ENCODE results near the gene GCAT. TPM values are rescaled to one million over a fixed set of nuclear protein-coding genes. Genes with fewer than 3 reads are reported as not detected.
A peak's percentile ranks its signal among the peaks of the same experiment; 100 is the strongest.

GCAT gene
- total and polyA plus RNA-seq, 10 of the 15 experiments (the other 5 are each of a cell fraction or from before 2014, with no cell fraction given) = 0.95 to 34.3 (median 15.3) TPM

DNA sequence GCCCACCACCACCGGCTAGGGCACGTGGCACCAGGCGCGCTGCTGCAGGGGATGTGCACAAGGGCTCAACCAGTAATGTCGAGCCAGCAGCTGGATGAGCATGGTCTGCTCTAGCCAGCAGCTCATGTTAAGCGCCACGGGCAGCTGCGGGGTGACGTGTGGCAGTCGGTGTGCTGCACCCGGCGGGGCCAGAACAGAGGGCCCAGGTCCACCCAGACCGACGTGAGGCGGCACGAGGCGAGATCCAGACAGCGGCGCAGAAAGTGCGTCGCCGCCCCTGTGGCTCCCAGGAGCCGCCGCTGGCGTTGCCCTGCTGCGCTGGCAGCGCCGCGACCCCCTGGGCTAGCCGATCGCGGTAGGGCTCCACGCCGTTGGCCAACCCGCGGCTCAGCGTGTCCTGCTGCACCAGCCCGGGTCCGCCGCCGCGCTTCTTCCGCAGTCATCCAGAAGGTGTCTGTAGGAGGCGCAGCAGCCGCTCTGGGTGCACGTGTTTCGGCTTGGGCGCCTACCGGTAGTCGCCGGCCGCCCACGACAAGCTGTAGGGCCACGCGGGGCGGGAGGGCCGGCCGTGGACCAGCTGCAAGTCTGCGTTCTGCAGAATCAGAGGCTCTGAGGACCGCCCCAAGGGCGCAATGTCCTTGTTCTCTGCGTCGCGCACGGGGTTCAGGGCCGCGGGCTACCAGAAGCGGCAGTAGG lies 10.8 kb downstream of the GCAT start:
- Histone ChIP-seq H3K27me3 (replicated peaks in 1 of 2; ENCODE audit: control insufficient read depth in 2 of 2, insufficient read depth in 2 of 2, low read length in 1 of 2) (peaks cover 0 to 2% of the 10 kb centered on the region in 2 experiments; a peak in 2 of 4 replicates), H2AFZ (ENCODE audit: control insufficient read depth, low read depth, low read length) (peak overlapping the region; percentile 74), H3K4me2 (ENCODE audit: control insufficient read depth, insufficient read depth) (peak overlapping the region; percentile 66), H3K79me2 (ENCODE audit: control insufficient read depth, insufficient read depth, low read length) (no peaks in the 10 kb centered on the region), H3K27ac (ENCODE audit: control insufficient read depth, insufficient read depth) (no peak overlapping the region), H3K9ac (ENCODE audit: control insufficient read depth, insufficient read depth, low read length) (no peak overlapping the region; the same call in 1 of the 2 replicates), H3K4me3 (peak overlapping the region; percentile 23; the same call in 1 of the 2 replicates), H3K36me3 (ENCODE audit: control insufficient read depth in 2 of 2, insufficient read depth in 2 of 2, low read length in 1 of 2) (no peaks in the 10 kb centered on the region), H3K4me1 (ENCODE audit: control insufficient read depth, insufficient read depth, low read length) (peaks cover 10% of the 10 kb centered on the region), H4K20me1 (ENCODE audit: control insufficient read depth, insufficient read depth) (no peaks in the 10 kb centered on the region), H3K9me3 (replicated peaks; ENCODE audit: control insufficient read depth, insufficient read depth, low read length) (no peaks in the 10 kb centered on the region)
- DNase-seq (ENCODE audit: low read depth, low spot score) (no peak), ATAC-seq (peak; percentile 83), FAIRE-seq (no peak)
- ChIA-PET SMC1A (ENCODE audit: uncharacterized antibody, unreplicated experiment) (interaction anchor here (1.2 to 5.2 kb wide), 4 partner anchors 44 to 147 kb away, joined by 3 to 53 read pairs (median 4); no protein-coding TSS in a partner anchor), POLR2A (no interaction called here), CTCF (interaction anchor here (0.6 to 8.7 kb wide), 26 partner anchors 10 to 228 kb away, joined by 3 to 121 read pairs (median 4); partner anchors contain the start of genes ANKRD54, EIF3L and GCAT), RAD21 (ENCODE audit: unreplicated experiment) (interaction anchor here (0.6 to 3.0 kb wide), 9 partner anchors 11 to 251 kb away, joined by 3 to 18 read pairs (median 3); partner anchors contain the start of genes ANKRD54, C22orf23, GCAT and POLR2F)
- in situ Hi-C loops (cut with MboI) (loop anchor here (5.0 kb wide), 2 partner anchors 44 to 144 kb away; no protein-coding TSS in a partner anchor), intact Hi-C loops (cut with micrococcal nuclease; ENCODE audit: unreplicated experiment) (loop anchor here (5.0 kb wide), 1 partner anchor 114 kb away; no protein-coding TSS in a partner anchor)
- WGBS (ENCODE audit: insufficient coverage, insufficient replicate concordance, low lambda C conversion rate, missing lambda C conversion rate) = 1% methylated on average over 67 of the region's 68 CpGs
- BruUV-seq (replicated peaks) = no TSS peak
- TF ChIP-seq BRCA1 (IDR thresholded peaks at IDR 0.05; ENCODE audit: low read depth, low read length) (no peak), KAT2A (conservative IDR thresholded peaks at IDR 0.05; ENCODE audit: control insufficient read depth, low read depth, low read length) (no peak), RELA (IDR thresholded peaks at IDR 0.05; ENCODE audit: borderline replicate concordance, partially characterized antibody) (no peak), EP300 (IDR thresholded peaks at IDR 0.05; ENCODE audit: borderline replicate concordance in 1 of 2, control insufficient read depth in 1 of 2, low read depth in 2 of 2, low read length in 2 of 2) (no peak), WRNIP1 (IDR thresholded peaks at IDR 0.05; ENCODE audit: borderline replicate concordance, low read depth, low read length) (no peak), SUZ12 (IDR thresholded peaks at IDR 0.05; ENCODE audit: unreplicated experiment) (no peak), CREM (IDR thresholded peaks at IDR 0.05; ENCODE audit: low read depth) (no peak), ZBED1 (IDR thresholded peaks at IDR 0.05; ENCODE audit: borderline replicate concordance) (no peak), EZH2 (IDR thresholded peaks at IDR 0.05; ENCODE audit: borderline replicate concordance, control insufficient read depth, low read depth, low read length) (no peak), TBL1XR1 (IDR thresholded peaks at IDR 0.05; ENCODE audit: low read depth, low read length) (no peak), SIN3A (IDR thresholded peaks at IDR 0.05; ENCODE audit: low read depth, low read length) (peak; percentile 32; the same call in 1 of the 2 replicates), NR2F1 (conservative IDR thresholded peaks at IDR 0.05) (0 out of 2 replicates have a peak, but pooled peaks have one; percentile 12), POLR2AphosphoS5 (IDR thresholded peaks at IDR 0.05; ENCODE audit: low read length) (no peak), BHLHE40 (IDR thresholded peaks at IDR 0.05; ENCODE audit: borderline replicate concordance in 1 of 2, low read depth in 2 of 2, low read length in 1 of 2) (peak; percentile 84 to 92; a peak in 3 of 4 replicates), RB1 (IDR thresholded peaks at IDR 0.05; ENCODE audit: borderline replicate concordance) (no peak), EED (IDR thresholded peaks at IDR 0.05; ENCODE audit: low read depth) (no peak), YY1 (IDR thresholded peaks at IDR 0.05; ENCODE audit: low read depth, low read length) (no peak), IKZF1 (conservative IDR thresholded peaks at IDR 0.05) (peak; percentile 46)
- TF ChIP-seq, protein P1, sequence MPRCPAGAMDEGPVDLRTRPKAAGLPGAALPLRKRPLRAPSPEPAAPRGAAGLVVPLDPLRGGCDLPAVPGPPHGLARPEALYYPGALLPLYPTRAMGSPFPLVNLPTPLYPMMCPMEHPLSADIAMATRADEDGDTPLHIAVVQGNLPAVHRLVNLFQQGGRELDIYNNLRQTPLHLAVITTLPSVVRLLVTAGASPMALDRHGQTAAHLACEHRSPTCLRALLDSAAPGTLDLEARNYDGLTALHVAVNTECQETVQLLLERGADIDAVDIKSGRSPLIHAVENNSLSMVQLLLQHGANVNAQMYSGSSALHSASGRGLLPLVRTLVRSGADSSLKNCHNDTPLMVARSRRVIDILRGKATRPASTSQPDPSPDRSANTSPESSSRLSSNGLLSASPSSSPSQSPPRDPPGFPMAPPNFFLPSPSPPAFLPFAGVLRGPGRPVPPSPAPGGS (IDR thresholded peaks at IDR 0.05; ENCODE audit: borderline replicate concordance, insufficient read depth, low read depth, low read length, poor library complexity, severe bottlenecking) = no peak
- TF ChIP-seq, protein P2, sequence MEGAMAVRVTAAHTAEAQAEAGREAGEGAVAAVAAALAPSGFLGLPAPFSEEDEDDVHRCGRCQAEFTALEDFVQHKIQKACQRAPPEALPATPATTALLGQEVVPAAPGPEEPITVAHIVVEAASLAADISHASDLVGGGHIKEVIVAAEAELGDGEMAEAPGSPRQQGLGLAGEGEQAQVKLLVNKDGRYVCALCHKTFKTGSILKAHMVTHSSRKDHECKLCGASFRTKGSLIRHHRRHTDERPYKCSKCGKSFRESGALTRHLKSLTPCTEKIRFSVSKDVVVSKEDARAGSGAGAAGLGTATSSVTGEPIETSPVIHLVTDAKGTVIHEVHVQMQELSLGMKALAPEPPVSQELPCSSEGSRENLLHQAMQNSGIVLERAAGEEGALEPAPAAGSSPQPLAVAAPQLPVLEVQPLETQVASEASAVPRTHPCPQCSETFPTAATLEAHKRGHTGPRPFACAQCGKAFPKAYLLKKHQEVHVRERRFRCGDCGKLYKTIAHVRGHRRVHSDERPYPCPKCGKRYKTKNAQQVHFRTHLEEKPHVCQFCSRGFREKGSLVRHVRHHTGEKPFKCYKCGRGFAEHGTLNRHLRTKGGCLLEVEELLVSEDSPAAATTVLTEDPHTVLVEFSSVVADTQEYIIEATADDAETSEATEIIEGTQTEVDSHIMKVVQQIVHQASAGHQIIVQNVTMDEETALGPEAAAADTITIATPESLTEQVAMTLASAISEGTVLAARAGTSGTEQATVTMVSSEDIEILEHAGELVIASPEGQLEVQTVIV (IDR thresholded peaks at IDR 0.05; ENCODE audit: borderline replicate concordance, partially characterized antibody) = no peak

All from GM12878 (cell line).